GM21390 (cell line): ENCODE data around the gene GALC.

Experiments
- ATAC-seq: cut with Tn5 transposase; IDR thresholded peaks from one replicate; pipeline ENCODE4 v1.9.1; 2021; ENCODE audit not compliant: unreplicated experiment

Gene GALC

GRCh38 chr14:88007608-88008007, 14.6 kb upstream of the GALC start:
- ATAC-seq: no peak

- peak; percentile 93 for ATAC-seq
These were observed 13.2 kb upstream of the GALC start for GRCh38 chr14:88005978-88006851.

DNA sequence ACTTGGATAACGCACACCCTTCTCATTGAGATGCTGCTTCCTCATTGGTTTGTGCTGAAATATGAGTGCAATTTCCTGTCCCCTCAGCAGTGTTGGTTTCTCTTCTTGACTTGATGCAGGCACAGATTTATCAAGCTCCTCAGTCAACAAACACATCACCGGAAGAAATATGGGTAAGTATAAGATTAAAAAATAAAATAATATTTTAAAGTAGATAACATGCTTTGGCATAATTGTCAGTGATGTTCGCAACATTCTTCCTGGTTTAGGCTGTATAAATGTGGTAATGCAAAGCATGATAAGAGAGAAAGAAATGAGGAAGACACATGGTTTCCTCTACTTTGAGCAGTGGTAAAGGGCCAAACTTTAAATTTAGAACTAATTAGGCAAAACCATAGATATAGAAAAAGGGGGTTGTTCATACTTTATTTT, 12.1 kb upstream of the GALC start, which contains the start of gene GPR65:
Gene GPR65 (plus strand): TSS at position 86 of the 432 bp plus-strand sequence. CDS start 5,713 bp downstream, outside the sequence.
- peak; percentile 76 for ATAC-seq

DNA sequence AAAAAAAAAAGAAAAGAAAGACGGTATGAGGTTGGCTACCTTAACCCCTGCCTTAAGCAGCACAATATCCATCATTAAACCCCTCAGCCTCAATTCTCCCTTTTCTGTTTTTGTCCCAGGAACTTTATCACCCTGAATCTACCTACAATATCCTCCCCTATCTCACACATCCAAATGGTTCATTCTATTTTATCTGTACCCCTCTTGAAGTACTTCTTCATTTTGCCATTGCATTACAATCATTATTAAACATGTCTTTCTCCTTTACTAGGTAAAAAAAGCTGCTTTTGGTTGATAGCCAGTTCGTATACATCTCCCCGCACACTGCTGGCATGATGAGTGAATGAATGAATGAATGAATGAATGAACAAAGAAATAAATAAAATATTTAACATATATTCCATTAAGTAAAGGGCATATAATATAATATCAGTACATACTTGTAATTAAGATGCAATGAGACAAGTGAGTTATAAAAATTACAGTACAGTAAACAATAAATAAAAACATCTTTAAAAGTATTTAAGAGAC, 11.6 kb upstream of the GALC start:
- no peak for ATAC-seq

DNA sequence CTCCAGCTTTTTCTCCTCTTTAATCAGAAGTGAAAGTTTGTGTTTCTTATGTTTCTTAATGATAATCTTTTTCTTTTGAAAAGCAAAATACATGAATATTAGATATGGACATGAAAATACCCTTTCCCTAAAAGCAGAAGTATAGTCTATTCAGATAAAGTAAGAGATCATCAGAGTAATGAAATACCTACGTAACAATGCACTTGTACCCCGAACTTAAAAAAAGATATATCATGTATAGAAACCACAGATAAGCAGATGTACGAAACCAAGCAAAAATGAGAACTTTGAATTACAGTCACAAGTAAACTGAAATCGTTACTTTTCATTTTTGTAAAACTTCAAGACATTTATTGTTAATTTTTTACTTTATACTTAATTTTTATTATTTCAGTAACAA, 10.4 kb upstream of the GALC start:
- no peak for ATAC-seq

- no peak for ATAC-seq
These were observed 9.6 kb upstream of the GALC start for GRCh38 chr14:88002421-88003075.

DNA sequence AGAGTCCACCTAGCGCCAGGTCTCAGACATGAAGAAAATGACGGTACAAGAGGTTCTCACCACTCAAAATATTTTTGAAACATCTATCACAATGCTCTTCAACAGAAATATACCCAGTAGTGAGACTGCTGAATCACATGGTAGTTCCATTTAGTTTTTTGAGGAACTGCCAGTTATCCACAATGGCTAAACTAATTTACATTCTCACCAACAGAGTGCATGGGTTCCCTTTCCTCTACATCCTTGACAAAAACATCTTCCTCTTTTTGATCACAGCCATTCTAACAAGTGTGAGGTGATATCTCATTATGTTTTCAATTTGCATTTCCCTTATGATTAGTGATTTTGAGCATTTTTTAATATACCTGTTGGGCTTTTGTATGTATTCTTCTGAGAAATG, 6.3 kb upstream of the GALC start:
- no peak for ATAC-seq

- ATAC-seq: no peak
These were observed 5.5 kb upstream of the GALC start for GRCh38 chr14:87998482-87998881.

DNA sequence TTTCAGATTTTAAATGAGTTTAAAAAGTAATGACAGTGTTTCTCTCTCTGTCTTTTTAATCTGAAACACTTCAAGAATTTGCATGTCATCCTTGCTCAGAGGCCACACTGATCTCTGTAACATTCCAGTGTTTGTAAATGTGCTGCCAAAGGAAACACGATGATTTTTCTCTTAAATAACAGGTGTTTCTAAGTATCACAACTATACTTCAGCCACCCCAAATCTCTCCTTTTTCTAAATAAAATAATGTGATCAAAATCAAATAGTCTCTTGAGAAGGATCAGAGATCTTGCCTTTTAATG, 3.3 kb upstream of the GALC start:
- ATAC-seq: no peak

DNA sequence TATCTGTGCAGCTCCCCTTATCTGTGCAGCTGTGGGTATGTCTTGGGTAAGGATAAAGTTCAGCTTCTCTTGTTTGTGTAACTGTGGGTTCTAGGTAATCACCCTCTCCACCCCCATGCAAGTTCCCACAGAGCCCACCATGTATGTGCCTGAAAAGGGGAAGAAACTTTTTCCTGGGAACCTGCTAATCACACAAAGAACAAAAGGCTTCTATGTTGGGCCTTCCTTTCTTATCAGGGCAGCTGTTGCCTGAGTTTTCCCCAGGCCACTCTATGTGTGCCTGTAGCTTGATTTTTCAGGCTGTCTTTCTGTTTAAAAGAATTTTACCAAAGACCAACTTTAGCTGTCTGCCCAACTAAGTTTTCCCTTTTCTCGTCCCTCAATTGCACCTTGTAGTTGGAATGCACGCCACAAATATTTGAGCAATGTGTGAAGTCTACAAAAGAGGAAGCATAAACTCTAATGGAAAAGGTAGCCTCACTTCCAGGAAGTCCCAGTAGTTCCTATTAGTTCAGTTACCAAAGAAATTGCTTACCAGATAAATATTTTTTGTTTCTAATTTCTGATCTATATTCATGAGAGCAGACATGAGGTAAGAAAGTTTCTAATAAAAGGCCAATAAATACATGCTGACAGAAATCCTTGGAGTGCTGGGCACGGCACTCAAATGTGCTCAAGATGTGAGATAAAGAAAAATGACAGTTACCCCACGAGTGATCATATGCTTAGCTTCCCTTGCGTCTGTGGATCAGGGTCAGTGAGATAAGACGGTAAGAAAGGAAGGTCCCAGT, 2.7 kb upstream of the GALC start:
- no peak for ATAC-seq

DNA sequence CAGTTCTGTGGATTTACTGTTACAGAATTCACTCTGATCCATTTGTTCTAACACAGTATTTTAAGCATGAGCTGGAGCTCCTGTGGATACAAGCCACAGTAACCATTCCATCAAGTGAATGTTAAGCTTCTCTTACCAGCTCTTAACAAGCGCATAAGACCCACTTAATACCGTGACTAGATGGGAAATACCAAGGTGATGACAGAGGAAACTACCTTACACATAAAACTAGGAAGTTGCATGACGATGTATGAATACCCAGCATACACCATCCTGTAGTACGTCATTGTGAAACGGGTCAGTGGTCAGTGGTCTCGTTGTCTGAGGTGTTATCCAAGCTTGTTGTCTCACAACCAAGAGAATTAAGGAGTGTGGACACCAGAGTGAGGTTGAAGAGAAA, 2.0 kb upstream of the GALC start:
- ATAC-seq: peak; percentile 21

- ATAC-seq: no peak
These were observed 650 bp downstream of the GALC start for GRCh38 chr14:87992346-87992717.

GRCh38 chr14:87990682-87991081, 2.3 kb downstream of the GALC start:
- no peak for ATAC-seq

GRCh38 chr14:87989956-87990299, 3.1 kb downstream of the GALC start:
- ATAC-seq: no peak

GRCh38 chr14:87989221-87989955, 3.6 kb downstream of the GALC start:
- no peak for ATAC-seq

DNA sequence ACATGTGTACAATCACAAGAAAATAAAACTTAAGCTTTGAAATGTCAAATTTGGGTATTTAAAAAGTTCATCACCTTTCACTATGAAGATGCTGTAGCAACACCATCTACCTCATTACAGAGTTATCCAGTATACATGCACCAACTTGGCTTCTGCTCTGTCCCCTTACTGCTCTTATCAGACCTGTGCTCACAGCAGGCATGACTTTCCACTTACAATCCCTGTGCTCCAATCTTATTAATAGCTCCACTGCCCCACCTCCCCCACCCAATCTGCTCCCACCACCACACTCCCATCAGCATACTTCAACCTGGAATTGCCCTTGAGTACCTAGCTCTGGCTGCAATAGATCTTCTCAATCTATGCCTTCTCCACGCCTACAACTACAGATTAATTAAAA, 13.3 kb downstream of the GALC start:
- no peak for ATAC-seq

DNA sequence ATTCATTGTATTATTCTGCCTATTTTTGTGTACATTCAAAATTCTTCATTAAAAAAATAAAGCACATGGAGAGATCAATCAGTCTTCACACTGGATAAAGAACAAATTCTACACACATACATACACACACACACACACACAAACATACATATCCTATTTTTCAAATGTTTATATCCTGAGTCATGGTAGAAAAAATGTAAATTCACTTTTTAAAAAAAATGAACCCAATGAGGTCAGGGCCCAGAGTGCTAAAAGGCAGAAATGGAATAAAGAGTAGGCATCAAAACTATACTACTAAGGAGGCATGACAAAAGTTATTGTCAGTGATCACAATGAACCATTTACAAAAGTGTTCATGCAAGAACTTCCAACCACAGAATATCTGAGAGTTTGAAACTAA, 17.3 kb downstream of the GALC start:
- ATAC-seq: no peak

DNA sequence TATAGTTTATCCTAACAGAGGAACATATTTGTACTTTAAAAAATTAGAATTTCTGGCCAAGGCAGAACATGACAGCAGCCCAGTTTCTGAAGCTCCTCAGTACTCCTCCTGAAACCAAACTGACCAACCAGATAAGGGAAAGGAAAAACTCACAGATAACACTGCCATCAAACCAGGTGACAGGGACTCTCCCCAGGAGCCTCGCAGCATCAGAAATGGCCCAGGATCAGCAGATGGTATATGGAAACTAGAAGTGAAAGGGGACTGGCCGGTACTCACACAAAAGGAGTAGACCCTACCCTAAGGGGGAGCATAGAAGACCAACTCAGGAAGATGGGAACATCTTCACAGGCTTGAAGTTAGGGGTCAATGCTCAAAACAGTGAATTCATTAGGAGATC, 22.0 kb downstream of the GALC start:
- peak; percentile 85 for ATAC-seq

GRCh38 chr14:87967496-87967895, 25.5 kb downstream of the GALC start:
- ATAC-seq: no peak

GRCh38 chr14:87966816-87967215, 26.2 kb downstream of the GALC start:
- no peak for ATAC-seq

DNA sequence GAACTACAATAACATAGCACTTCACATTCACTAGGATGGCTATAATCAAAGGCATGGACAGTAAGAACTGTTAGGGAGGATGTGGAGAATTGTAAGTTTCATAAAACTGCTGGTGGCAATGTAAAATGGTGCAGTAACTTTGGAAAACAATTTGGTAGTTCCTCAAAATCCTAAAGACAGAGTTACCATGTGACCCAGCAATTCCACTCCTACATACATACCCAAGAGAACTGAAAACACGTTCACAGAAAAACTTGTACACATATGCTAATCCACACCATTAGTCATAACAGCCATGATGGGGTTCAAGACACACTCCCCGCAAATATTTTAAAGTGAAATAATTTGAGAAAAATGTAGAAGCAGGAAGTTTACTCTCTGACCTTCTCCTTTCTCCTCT, 31.7 kb downstream of the GALC start:
- ATAC-seq: no peak
